HepG2 (cell line): ENCODE measurements around the gene GPS1. TPM values are rescaled to one million over a fixed set of nuclear protein-coding genes. Genes with fewer than 3 reads are reported as not detected.
A peak's percentile ranks its signal among the peaks of the same experiment; 100 is the strongest.

Experiments used
- ATAC-seq: fragments of 200-7000 bp; cut with Tn5 transposase; 3 replicates; pipeline ENCODE4 v1.9.1; 2020; ENCODE audit warnings: mild to moderate bottlenecking, moderate library complexity
- BruUV-seq: library from RNA; stranded (reverse); fragments of 400-500 nt; replicated peaks from 2 replicates; lab custom pipeline; 2021; lab: Mats Ljungman, UMichigan
- CTCF ChIA-PET: fragments of 300-600 bp; formaldehyde crosslinking; extraction: SDS; loops from one replicate; lab custom pipeline; 2021; ENCODE audit warnings: low total read pairs, inconsistent platforms, low intra/inter-chr PET ratio; lab: Yijun Ruan, JAX
- POLR2A ChIA-PET: fragments of 350-600 bp; sonication (Branson Sonifier 250); formaldehyde crosslinking; loops from one replicate; lab custom pipeline; 2020; ENCODE audit warnings: antibody characterized with exemption, inconsistent platforms; lab: Yijun Ruan, JAX
- DNase-seq: peaks from one replicate; pipeline ENCODE4 v3.0.0-alpha.2; 2015; ENCODE audit warnings: low spot score
- FAIRE-seq: peaks from 3 replicates; lab custom pipeline; 2011; peaks lifted over from hg19 to GRCh38; lab: Jason Lieb, UNC
- H2AFZ ChIP-seq: one replicate; pipeline ENCODE4 v1.6.1; 2011; ENCODE audit warnings: low read length, inconsistent platforms
- H3K27ac ChIP-seq: fragments of 300-600 bp; 3 replicates; pipeline ENCODE4 v1.8.0; 2011; ENCODE audit warnings: mixed run types, mild to moderate bottlenecking, mixed read lengths, low read length, inconsistent platforms; ENCODE audit not compliant: insufficient read depth; ENCODE audit errors: extremely low read length
- H3K27me3 ChIP-seq, 2 experiments: fragments of 200-600 bp in 1 of 2; 2 replicates in 1 of 2; 3 replicates in 1 of 2; pipeline versions ENCODE4 v1.6.0 to v1.8.0; 2011; ENCODE audit warnings: low read length in 2 of 2, mild to moderate bottlenecking in 2 of 2, moderate library complexity in 2 of 2, inconsistent platforms in 1 of 2; ENCODE audit not compliant: insufficient read depth in 2 of 2, control insufficient read depth in 1 of 2
- H3K36me3 ChIP-seq, 2 experiments: fragments of 200-600 bp in 1 of 2; replicated peaks in 1 of 2; 2 replicates in 1 of 2; 3 replicates in 1 of 2; pipeline versions ENCODE4 v1.5.1 to v1.8.0; 2011; ENCODE audit warnings: low read length in 2 of 2, inconsistent platforms in 1 of 2; ENCODE audit not compliant: insufficient read depth in 2 of 2, control insufficient read depth in 1 of 2
- H3K4me1 ChIP-seq: 2 replicates; pipeline ENCODE4 v1.5.1; 2012; ENCODE audit warnings: low read length, inconsistent platforms; ENCODE audit not compliant: insufficient read depth
- H3K4me2 ChIP-seq: 2 replicates; pipeline ENCODE4 v1.6.0; 2011; ENCODE audit warnings: low read depth, low read length, inconsistent platforms
- H3K4me3 ChIP-seq, 3 experiments: fragments of 200-600 bp in 1 of 3; sonication (generic), shearing (Covaris generic) in 1 of 3; replicated peaks in 1 of 3; 2 replicates each; pipeline ENCODE4 v1.5.1; 2011 to 2016; ENCODE audit warnings: low read length in 3 of 3, inconsistent platforms in 2 of 3, low read depth in 2 of 3, mild to moderate bottlenecking in 2 of 3, control low read depth in 1 of 3, mixed read lengths in 1 of 3; ENCODE audit not compliant: insufficient read depth in 1 of 3
- H3K79me2 ChIP-seq: one replicate; pipeline ENCODE4 v1.6.1; 2011; ENCODE audit warnings: low read length, inconsistent platforms; ENCODE audit not compliant: insufficient read depth
- H3K9ac ChIP-seq: 2 replicates; pipeline ENCODE4 v1.6.0; 2011; ENCODE audit warnings: mild to moderate bottlenecking, low read depth, low read length, inconsistent platforms; ENCODE audit not compliant: insufficient read depth
- H3K9me3 ChIP-seq: 2 replicates; pipeline ENCODE4 v1.5.1; 2012; ENCODE audit warnings: mild to moderate bottlenecking, low read length
- H4K20me1 ChIP-seq: 2 replicates; pipeline ENCODE4 v1.6.0; 2011; ENCODE audit warnings: inconsistent platforms, mild to moderate bottlenecking, low read length, moderate library complexity; ENCODE audit not compliant: insufficient read depth
- AGO2 ChIP-seq: fragments of 200-400 bp; formaldehyde crosslinking; optimal IDR thresholded peaks from 2 replicates; pipeline ENCODE3; 2017; ENCODE audit warnings: mild to moderate bottlenecking, low read depth, low read length, moderate library complexity
- ARNT ChIP-seq: fragments of 450-650 bp; IDR thresholded peaks from 2 replicates; pipeline ENCODE4 v1.6.1; 2017
- MAFK ChIP-seq, 2 experiments: IDR thresholded peaks in 1 of 2; conservative IDR thresholded peaks in 1 of 2; 2 replicates each; pipeline ENCODE4 v1.6.1; 2011; ENCODE audit warnings: improper control_type of control experiment in 2 of 2, low read length in 2 of 2
- PAF1 ChIP-seq: IDR thresholded peaks from 2 replicates; pipeline ENCODE4 v1.6.1; 2016; ENCODE audit warnings: missing genetic modification reagents, missing compliant biosample characterization
- POGZ ChIP-seq: sonication (generic); formaldehyde crosslinking; IDR thresholded peaks from 2 replicates; pipeline ENCODE4 v1.4.0; 2020; ENCODE audit warnings: mild to moderate bottlenecking, missing genetic modification reagents
- POLR2A ChIP-seq, 2 experiments: IDR thresholded peaks; 2 replicates each; pipeline ENCODE4 v1.6.1; 2011; ENCODE audit warnings: low read depth in 2 of 2, low read length in 2 of 2, mild to moderate bottlenecking in 1 of 2, moderate library complexity in 1 of 2; ENCODE audit not compliant: insufficient read depth in 1 of 2
- POLR2AphosphoS5 ChIP-seq: IDR thresholded peaks from 2 replicates; pipeline ENCODE4 v1.6.1; 2012; ENCODE audit warnings: low read depth, low read length
- RBFOX2 ChIP-seq: fragments of 200-400 bp; formaldehyde crosslinking; IDR thresholded peaks from 2 replicates; pipeline ENCODE4 v1.6.1; 2017; ENCODE audit warnings: low read depth, mild to moderate bottlenecking, low read length
- U2AF1 ChIP-seq: fragments of 200-400 bp; formaldehyde crosslinking; optimal IDR thresholded peaks from 2 replicates; pipeline ENCODE3; 2017; ENCODE audit warnings: mild to moderate bottlenecking, low read depth, low read length
- ZNF326 ChIP-seq: sonication (generic); formaldehyde crosslinking; IDR thresholded peaks from 2 replicates; pipeline ENCODE4 v1.4.0; 2020; ENCODE audit warnings: missing genetic modification reagents, borderline replicate concordance
- ZNF768 ChIP-seq: sonication (generic); formaldehyde crosslinking; IDR thresholded peaks from 2 replicates; pipeline ENCODE4 v1.4.0; 2020; ENCODE audit warnings: missing genetic modification reagents
- ZNF782 ChIP-seq: sonication (generic); formaldehyde crosslinking; IDR thresholded peaks from 2 replicates; pipeline ENCODE4 v1.4.0; 2020; ENCODE audit warnings: missing genetic modification reagents, mild to moderate bottlenecking, borderline replicate concordance
- WGBS: methylation state at CpG from one replicate; pipeline ENCODE4 v1.1.6; 2017; ENCODE audit warnings: low lambda C conversion rate; 5-methylcytosine and 5-hydroxymethylcytosine counted together
- in situ Hi-C: cut with HindIII; loops from 2 replicates; pipeline ENCODE4 v1.10.0; 2017; ENCODE audit warnings: low pct_unique_long_range_greater_than_20kb; ENCODE audit not compliant: extremely low pct_ligation_motif_present
- intact Hi-C: fragments of 100-400 bp; cut with micrococcal nuclease; formaldehyde crosslinking; loops from one replicate; pipeline ENCODE4 v1.10.0; 2022; ENCODE audit not compliant: unreplicated experiment
- polyA plus RNA-seq, 8 experiments: library from polyadenylated mRNA; depleted of rRNA in 3 of 8; stranded (reverse) in 7 of 8; unstranded in 1 of 8; fragments of >200 nt; fragmentation: Illumina TruSeq in 4 of 8; extraction: Trizol in 4 of 8; gene quantifications; 2 replicates each; pipeline versions ENCODE4 v1.2.1 to v1.2.3, GENCODE V29; 2011 to 2016; ENCODE audit warnings: low read depth in 4 of 8, missing spikeins in 1 of 8, mixed read lengths in 1 of 8; ENCODE audit not compliant: insufficient read depth in 1 of 8
- total RNA-seq, 5 experiments: library from RNA; depleted of rRNA; stranded (reverse); fragments of >200 nt; fragmentation: Illumina TruSeq; extraction: Trizol; gene quantifications; 2 replicates each; pipeline ENCODE4 v1.2.3, GENCODE V29; 2016; ENCODE audit warnings: low read depth in 1 of 5
- TF ChIP-seq, protein P1 (sequence below): sonication (generic); formaldehyde crosslinking; IDR thresholded peaks from 2 replicates; pipeline ENCODE4 v1.4.0; 2020; ENCODE audit warnings: mild to moderate bottlenecking, missing genetic modification reagents
- TF ChIP-seq, protein P2 (sequence below): sonication (generic); formaldehyde crosslinking; IDR thresholded peaks from 2 replicates; pipeline ENCODE4 v1.8.1; 2023; ENCODE audit warnings: mild to moderate bottlenecking, missing genetic modification reagents
- TF ChIP-seq, protein P3 (sequence below): sonication (generic); formaldehyde crosslinking; IDR thresholded peaks from 2 replicates; pipeline ENCODE4 v1.4.0; 2020; ENCODE audit warnings: missing genetic modification reagents
- TF ChIP-seq, protein P4 (sequence below): IDR thresholded peaks from 2 replicates; pipeline ENCODE4 v1.6.1; 2016; ENCODE audit warnings: low read depth, control low read depth

Gene GPS1
- total and polyA plus RNA-seq, 2 of the 13 experiments (the other 11 are each of a cell fraction or from before 2014, with no cell fraction given): 124 to 128 TPM

DNA sequence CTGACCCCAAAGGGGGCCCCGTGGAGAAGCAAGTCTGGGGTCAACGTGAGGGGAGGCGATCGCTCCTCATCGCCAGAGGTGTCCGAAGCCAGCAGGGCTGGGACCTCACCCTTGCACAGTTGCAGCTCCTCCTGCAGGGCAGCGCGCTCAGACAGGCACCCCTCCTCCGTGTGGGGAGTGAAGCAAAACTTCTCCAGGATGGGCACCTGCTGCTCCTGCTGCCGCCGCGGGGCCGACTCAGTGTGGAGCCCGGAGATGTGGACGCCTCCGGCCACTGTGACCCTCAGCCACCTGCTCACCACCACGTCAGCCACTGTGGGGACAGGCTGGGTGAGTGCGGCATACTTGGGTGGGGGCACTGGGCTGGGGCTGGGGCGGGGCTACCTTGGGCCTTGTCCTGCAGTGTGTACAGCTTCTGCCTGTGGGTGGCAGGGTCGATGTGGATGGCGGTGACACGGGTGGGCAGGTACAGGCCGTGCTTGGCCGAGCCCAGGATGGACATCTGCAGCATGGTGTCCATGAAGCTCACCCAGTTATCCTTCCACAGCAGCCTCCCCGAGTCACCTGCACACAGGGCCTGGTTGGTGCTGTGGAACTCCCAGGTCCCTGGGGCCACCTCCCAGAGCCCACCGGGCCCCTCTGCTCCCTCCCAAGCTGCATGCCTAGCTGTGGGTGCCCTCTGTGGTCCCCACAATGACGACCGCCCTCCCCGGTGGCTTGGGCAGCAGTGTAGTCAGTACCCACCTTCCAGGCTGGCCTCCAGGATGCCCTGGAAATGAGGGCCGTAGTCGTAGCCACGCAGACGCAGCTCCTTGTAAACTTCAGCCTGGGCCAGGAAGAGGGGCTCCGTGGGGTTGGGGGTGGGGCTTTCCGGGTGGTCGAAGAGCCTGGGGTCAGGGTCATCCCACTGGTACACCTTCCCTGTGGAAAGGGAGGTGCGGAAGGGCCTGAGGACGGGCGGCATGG lies 35.5 kb downstream of the GPS1 start:
- Histone ChIP-seq H3K79me2 (peaks cover 23% of the 10 kb centered on the region), H3K9ac (no peak overlapping the region), H2AFZ (no peak overlapping the region), H3K27me3 (no peaks in the 10 kb centered on the region), H4K20me1 (peaks cover 78% of the 10 kb centered on the region), H3K4me1 (no peaks in the 10 kb centered on the region; the same call in 1 of the 2 replicates), H3K4me2 (no peak overlapping the region), H3K9me3 (no peaks in the 10 kb centered on the region), H3K27ac (no peak overlapping the region), H3K4me3 (no peak overlapping the region), H3K36me3 (peaks cover 88 to 100% of the 10 kb centered on the region in 2 experiments)
- no peak for FAIRE-seq
- 94% methylated on average over 25 of the region's 39 CpGs for WGBS
- no peak for ATAC-seq
- DNase-seq: no peak
- TF ChIP-seq ZNF768 (CRISPR knock-in tag) (0 out of 2 replicates have a peak, but pooled peaks have one; percentile 9), ZNF782 (CRISPR knock-in tag) (no peak), POLR2AphosphoS5 (0 out of 2 replicates have a peak, but pooled peaks have one; percentile 25), POLR2A (IDR thresholded peaks at IDR 0.05; ENCODE audit: insufficient read depth in 1 of 2, low read depth in 2 of 2, low read length in 2 of 2) (peak in 1 of 2 experiments; percentile 42; a peak in 3 of 4 replicates), ARNT (no peak), PAF1 (CRISPR knock-in tag) (0 out of 2 replicates have a peak, but pooled peaks have one; percentile 46), ZNF326 (CRISPR knock-in tag) (no peak), RBFOX2 (peak; percentile 74), AGO2 (peak; percentile 1), MAFK (conservative IDR thresholded peaks at IDR 0.05 in 1 of 2, IDR thresholded peaks at IDR 0.05 in 1 of 2; ENCODE audit: low read length in 2 of 2) (no peak), U2AF1 (no peak), POGZ (no peak)
- TF ChIP-seq, protein P1, sequence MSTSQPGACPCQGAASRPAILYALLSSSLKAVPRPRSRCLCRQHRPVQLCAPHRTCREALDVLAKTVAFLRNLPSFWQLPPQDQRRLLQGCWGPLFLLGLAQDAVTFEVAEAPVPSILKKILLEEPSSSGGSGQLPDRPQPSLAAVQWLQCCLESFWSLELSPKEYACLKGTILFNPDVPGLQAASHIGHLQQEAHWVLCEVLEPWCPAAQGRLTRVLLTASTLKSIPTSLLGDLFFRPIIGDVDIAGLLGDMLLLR: no peak
- TF ChIP-seq, protein P2, sequence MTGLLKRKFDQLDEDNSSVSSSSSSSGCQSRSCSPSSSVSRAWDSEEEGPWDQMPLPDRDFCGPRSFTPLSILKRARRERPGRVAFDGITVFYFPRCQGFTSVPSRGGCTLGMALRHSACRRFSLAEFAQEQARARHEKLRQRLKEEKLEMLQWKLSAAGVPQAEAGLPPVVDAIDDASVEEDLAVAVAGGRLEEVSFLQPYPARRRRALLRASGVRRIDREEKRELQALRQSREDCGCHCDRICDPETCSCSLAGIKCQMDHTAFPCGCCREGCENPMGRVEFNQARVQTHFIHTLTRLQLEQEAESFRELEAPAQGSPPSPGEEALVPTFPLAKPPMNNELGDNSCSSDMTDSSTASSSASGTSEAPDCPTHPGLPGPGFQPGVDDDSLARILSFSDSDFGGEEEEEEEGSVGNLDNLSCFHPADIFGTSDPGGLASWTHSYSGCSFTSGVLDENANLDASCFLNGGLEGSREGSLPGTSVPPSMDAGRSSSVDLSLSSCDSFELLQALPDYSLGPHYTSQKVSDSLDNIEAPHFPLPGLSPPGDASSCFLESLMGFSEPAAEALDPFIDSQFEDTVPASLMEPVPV (CRISPR knock-in tag): no peak
- TF ChIP-seq, protein P3, sequence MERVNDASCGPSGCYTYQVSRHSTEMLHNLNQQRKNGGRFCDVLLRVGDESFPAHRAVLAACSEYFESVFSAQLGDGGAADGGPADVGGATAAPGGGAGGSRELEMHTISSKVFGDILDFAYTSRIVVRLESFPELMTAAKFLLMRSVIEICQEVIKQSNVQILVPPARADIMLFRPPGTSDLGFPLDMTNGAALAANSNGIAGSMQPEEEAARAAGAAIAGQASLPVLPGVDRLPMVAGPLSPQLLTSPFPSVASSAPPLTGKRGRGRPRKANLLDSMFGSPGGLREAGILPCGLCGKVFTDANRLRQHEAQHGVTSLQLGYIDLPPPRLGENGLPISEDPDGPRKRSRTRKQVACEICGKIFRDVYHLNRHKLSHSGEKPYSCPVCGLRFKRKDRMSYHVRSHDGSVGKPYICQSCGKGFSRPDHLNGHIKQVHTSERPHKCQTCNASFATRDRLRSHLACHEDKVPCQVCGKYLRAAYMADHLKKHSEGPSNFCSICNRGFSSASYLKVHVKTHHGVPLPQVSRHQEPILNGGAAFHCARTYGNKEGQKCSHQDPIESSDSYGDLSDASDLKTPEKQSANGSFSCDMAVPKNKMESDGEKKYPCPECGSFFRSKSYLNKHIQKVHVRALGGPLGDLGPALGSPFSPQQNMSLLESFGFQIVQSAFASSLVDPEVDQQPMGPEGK (CRISPR knock-in tag): no peak
- TF ChIP-seq, protein P4, sequence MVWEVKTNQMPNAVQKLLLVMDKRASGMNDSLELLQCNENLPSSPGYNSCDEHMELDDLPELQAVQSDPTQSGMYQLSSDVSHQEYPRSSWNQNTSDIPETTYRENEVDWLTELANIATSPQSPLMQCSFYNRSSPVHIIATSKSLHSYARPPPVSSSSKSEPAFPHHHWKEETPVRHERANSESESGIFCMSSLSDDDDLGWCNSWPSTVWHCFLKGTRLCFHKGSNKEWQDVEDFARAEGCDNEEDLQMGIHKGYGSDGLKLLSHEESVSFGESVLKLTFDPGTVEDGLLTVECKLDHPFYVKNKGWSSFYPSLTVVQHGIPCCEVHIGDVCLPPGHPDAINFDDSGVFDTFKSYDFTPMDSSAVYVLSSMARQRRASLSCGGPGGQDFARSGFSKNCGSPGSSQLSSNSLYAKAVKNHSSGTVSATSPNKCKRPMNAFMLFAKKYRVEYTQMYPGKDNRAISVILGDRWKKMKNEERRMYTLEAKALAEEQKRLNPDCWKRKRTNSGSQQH (CRISPR knock-in tag): no peak
- intact Hi-C loops: no loop called here
- in situ Hi-C loops: no loop called here
- POLR2A ChIA-PET: interaction anchor here (0.6 to 2.5 kb wide), 5 partner anchors 8 to 21 kb away, joined by 3 to 7 read pairs (median 5); no protein-coding TSS in a partner anchor
- BruUV-seq: no TSS peak
- CTCF ChIA-PET: no interaction called here
